ENCODE results near the gene PCSK6. TPM values are rescaled to one million over a fixed set of nuclear protein-coding genes. Genes with fewer than 3 reads are reported as not detected.
"Not testable (repeated sequence)": the region's sequence is repeated elsewhere in the genome, so short reads cannot be mapped to it uniquely, and the experiment has no call there.

PCSK6 gene
- total RNA-seq, 1 donor from 2014 or later: 8.4 TPM

DNA sequence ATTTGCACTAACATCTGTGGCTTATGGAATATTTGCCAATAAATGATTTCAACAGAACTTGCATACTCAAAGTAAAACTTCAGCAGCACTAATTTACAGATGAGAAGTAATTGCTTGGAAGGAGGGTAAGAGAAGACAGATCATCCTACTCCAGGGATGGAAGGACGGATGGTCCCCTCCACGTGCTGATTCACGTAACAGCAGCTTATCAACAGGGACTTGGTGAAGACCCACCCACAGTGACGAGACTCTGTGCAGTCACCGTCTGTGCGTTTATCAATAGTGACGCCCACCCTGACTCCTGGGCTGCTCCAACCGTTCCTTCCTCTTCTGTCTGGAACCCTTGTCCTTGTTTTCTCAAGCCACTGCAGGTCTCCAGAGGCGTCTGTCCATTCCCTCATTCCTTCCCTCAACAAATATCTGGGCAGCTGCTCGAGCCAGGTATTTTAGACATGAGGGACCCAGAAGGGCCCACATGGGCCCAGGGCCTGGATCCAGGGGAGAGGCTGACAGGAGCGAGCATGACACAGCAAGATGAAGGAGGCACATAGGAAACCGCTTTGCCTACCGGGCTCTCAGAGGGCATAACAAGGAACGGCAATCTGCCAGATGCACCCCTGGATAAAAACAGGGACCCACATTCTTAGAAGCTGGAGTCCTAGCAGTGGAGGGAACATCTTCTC lies 33.3 kb downstream of the PCSK6 start:
- Histone ChIP-seq H3K27me3 (ENCODE audit: control insufficient read depth, insufficient read depth, low read length) (no peaks in the 10 kb centered on the region), H3K4me3 (ENCODE audit: low read depth, low read length) (no peak overlapping the region), H3K36me3 (ENCODE audit: control insufficient read depth, insufficient read depth, low read length) (no peaks in the 10 kb centered on the region)
- TF ChIP-seq, protein P1, sequence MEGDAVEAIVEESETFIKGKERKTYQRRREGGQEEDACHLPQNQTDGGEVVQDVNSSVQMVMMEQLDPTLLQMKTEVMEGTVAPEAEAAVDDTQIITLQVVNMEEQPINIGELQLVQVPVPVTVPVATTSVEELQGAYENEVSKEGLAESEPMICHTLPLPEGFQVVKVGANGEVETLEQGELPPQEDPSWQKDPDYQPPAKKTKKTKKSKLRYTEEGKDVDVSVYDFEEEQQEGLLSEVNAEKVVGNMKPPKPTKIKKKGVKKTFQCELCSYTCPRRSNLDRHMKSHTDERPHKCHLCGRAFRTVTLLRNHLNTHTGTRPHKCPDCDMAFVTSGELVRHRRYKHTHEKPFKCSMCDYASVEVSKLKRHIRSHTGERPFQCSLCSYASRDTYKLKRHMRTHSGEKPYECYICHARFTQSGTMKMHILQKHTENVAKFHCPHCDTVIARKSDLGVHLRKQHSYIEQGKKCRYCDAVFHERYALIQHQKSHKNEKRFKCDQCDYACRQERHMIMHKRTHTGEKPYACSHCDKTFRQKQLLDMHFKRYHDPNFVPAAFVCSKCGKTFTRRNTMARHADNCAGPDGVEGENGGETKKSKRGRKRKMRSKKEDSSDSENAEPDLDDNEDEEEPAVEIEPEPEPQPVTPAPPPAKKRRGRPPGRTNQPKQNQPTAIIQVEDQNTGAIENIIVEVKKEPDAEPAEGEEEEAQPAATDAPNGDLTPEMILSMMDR (IDR thresholded peaks at IDR 0.05; ENCODE audit: insufficient read depth, low read length, poor library complexity, severe bottlenecking): no peak
- no peak for DNase-seq (ENCODE audit: low read depth)

GRCh38 chr15:101455291-101456025 lies 34.0 kb downstream of the PCSK6 start:
- Histone ChIP-seq H3K36me3 (ENCODE audit: control insufficient read depth, insufficient read depth, low read length) (no peaks in the 10 kb centered on the region), H3K4me3 (ENCODE audit: low read depth, low read length) (no peak overlapping the region), H3K27me3 (ENCODE audit: control insufficient read depth, insufficient read depth, low read length) (no peaks in the 10 kb centered on the region)
- TF ChIP-seq, protein P1 (IDR thresholded peaks at IDR 0.05; ENCODE audit: insufficient read depth, low read length, poor library complexity, severe bottlenecking): no peak
- no peak for DNase-seq (ENCODE audit: low read depth)

GRCh38 chr15:101454781-101455180 lies 34.7 kb downstream of the PCSK6 start:
- H3K27me3 ChIP-seq (ENCODE audit: control insufficient read depth, insufficient read depth, low read length); H3K36me3 ChIP-seq (ENCODE audit: control insufficient read depth, insufficient read depth, low read length); DNase-seq (ENCODE audit: low read depth); H3K4me3 ChIP-seq (ENCODE audit: low read depth, low read length): not testable (repeated sequence)

GRCh38 chr15:101454365-101454764 lies 35.1 kb downstream of the PCSK6 start:
- H3K36me3 ChIP-seq (ENCODE audit: control insufficient read depth, insufficient read depth, low read length): no peaks in the 10 kb centered on the region
- no peaks in the 10 kb centered on the region for H3K27me3 ChIP-seq (ENCODE audit: control insufficient read depth, insufficient read depth, low read length)
- TF ChIP-seq, protein P1 (IDR thresholded peaks at IDR 0.05; ENCODE audit: insufficient read depth, low read length, poor library complexity, severe bottlenecking): no peak
- no peak overlapping the region for H3K4me3 ChIP-seq (ENCODE audit: low read depth, low read length)
- DNase-seq (ENCODE audit: low read depth): no peak

DNA sequence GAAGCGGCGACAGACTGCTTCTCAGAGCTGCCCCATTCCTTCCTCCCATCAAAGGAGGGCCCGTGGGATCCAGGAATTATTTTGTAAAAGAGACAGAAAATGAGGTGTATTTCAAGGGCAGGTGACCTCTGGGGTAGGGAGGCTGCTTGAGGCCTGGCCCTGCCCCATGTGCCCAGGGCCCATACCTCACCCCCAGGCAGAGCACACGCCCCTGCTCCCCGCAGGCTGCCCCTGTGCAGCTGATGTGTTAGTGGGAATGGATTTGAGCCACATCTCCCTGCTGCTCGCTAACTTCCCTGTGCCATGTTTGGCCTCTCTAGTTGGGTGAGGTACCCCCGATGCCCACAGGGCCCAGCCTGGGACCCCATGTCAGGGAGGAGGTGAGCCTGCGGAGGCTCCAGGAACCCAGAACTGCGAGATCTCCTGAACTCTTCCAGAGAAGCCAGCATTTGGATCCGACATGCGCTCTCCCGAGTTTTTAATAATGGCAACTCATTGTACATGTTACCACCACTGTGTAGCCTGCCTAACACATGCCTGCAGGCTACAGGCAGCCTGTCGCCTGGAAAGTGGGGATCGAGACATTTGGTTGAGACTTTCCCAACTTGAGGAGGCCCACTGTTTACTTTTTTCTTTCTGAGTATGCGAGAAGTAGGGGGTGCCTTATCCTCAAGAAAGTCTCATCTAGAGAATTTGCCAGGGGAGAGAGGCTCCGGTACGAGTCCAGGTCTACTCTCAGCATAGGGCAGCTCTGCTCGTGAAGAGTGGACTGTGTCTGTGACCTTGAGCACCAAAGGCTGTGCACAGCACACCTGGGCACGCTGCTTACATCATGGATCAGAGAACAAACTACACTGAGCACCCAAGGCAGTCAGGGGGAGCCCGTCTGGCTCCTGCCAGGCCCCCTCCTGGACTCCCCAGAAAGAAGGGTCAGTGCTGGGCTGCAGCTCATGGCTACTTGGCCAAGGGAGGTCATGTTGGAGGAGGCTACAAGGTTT lies 36.1 kb downstream of the PCSK6 start:
- Histone ChIP-seq H3K36me3 (ENCODE audit: control insufficient read depth, insufficient read depth, low read length) (no peaks in the 10 kb centered on the region), H3K4me3 (ENCODE audit: low read depth, low read length) (no peak overlapping the region), H3K27me3 (ENCODE audit: control insufficient read depth, insufficient read depth, low read length) (no peaks in the 10 kb centered on the region)
- TF ChIP-seq, protein P1 (IDR thresholded peaks at IDR 0.05; ENCODE audit: insufficient read depth, low read length, poor library complexity, severe bottlenecking): no peak
- DNase-seq (ENCODE audit: low read depth): no peak

- Histone ChIP-seq H3K36me3 (ENCODE audit: control insufficient read depth, insufficient read depth, low read length) (no peaks in the 10 kb centered on the region), H3K27me3 (ENCODE audit: control insufficient read depth, insufficient read depth, low read length) (no peaks in the 10 kb centered on the region), H3K4me3 (ENCODE audit: low read depth, low read length) (no peak overlapping the region)
- DNase-seq (ENCODE audit: low read depth): no peak
- TF ChIP-seq, protein P1 (IDR thresholded peaks at IDR 0.05; ENCODE audit: insufficient read depth, low read length, poor library complexity, severe bottlenecking): no peak
Measured at GRCh38 chr15:101452572-101452971, 36.9 kb downstream of the PCSK6 start.

Measured in kidney epithelial cell (primary cell).